Osteoblast (primary cell): Measurements from ENCODE around the gene BRF1. TPM values are rescaled to one million over a fixed set of nuclear protein-coding genes. Genes with fewer than 3 reads are reported as not detected.
A peak's percentile ranks its signal among the peaks of the same experiment; 100 is the strongest.

ENCODE experiments used
- DNase-seq: peaks from one replicate; pipeline ENCODE4 v3.0.0; 2011; ENCODE audit warnings: low spot score, mixed read lengths; ENCODE audit not compliant: insufficient read length; ENCODE audit errors: missing footprints
- H2AFZ ChIP-seq: 2 replicates; pipeline ENCODE4 v1.6.0; 2011; ENCODE audit warnings: mild to moderate bottlenecking, low read length
- H3K27ac ChIP-seq: 2 replicates; pipeline ENCODE4 v1.5.1; 2011; ENCODE audit warnings: mild to moderate bottlenecking, low read depth, low read length, moderate library complexity
- H3K27me3 ChIP-seq: 2 replicates; pipeline ENCODE4 v1.6.0; 2012; ENCODE audit warnings: mild to moderate bottlenecking, control low read depth, inconsistent platforms, low read length, moderate library complexity; ENCODE audit not compliant: insufficient read depth
- H3K36me3 ChIP-seq: 2 replicates; pipeline ENCODE4 v1.5.1; 2011; ENCODE audit warnings: mild to moderate bottlenecking, low read length, control low read depth, moderate library complexity; ENCODE audit not compliant: insufficient read depth
- H3K4me1 ChIP-seq: 2 replicates; pipeline ENCODE4 v1.5.1; 2011; ENCODE audit warnings: mild to moderate bottlenecking, low read length, control low read depth, moderate library complexity; ENCODE audit not compliant: insufficient read depth
- H3K4me2 ChIP-seq: 2 replicates; pipeline ENCODE4 v1.6.0; 2011; ENCODE audit warnings: mild to moderate bottlenecking, low read length; ENCODE audit not compliant: insufficient read depth
- H3K4me3 ChIP-seq: fragments of 200-600 bp; sonication (generic); 3 replicates; pipeline ENCODE4 v1.5.1; 2012; ENCODE audit warnings: mild to moderate bottlenecking, low read length, inconsistent platforms; ENCODE audit not compliant: insufficient read depth
- H3K79me2 ChIP-seq: 2 replicates; pipeline ENCODE4 v1.6.0; 2012; ENCODE audit warnings: mild to moderate bottlenecking, low read length, control low read depth, inconsistent platforms; ENCODE audit not compliant: insufficient read depth
- H3K9me3 ChIP-seq: 2 replicates; pipeline ENCODE4 v1.5.1; 2011; ENCODE audit warnings: low read depth, low read length, control low read depth
- H4K20me1 ChIP-seq: 2 replicates; pipeline ENCODE4 v1.6.0; 2012; ENCODE audit warnings: mild to moderate bottlenecking, low read length, control low read depth; ENCODE audit not compliant: insufficient read depth
- CTCF ChIP-seq: IDR thresholded peaks from 2 replicates; pipeline ENCODE4 v1.5.1; 2011; ENCODE audit warnings: mild to moderate bottlenecking, low read depth, low read length, moderate library complexity; ENCODE audit errors: extremely low read depth
- total RNA-seq: library from RNA; depleted of rRNA; stranded (reverse); fragments of >200 nt; gene quantifications from 2 replicates; pipeline ENCODE4 v1.2.3, GENCODE V29; 2012

The BRF1 gene
- total RNA-seq, 1 donor = 34.4 TPM

GRCh38 chr14:105200641-105201040, 100.2 kb downstream of the BRF1 start:
- no peak for DNase-seq
- H3K79me2 ChIP-seq = no peaks in the 10 kb centered on the region
- H3K9me3 ChIP-seq = no peaks in the 10 kb centered on the region
- no peak overlapping the region for H2AFZ ChIP-seq
- H4K20me1 ChIP-seq = no peaks in the 10 kb centered on the region
- H3K4me1 ChIP-seq = peaks cover 7% of the 10 kb centered on the region
- H3K4me3 ChIP-seq = no peak overlapping the region
- no peak overlapping the region for H3K4me2 ChIP-seq
- no peaks in the 10 kb centered on the region for H3K36me3 ChIP-seq
- no peak overlapping the region for H3K27ac ChIP-seq
- TF ChIP-seq CTCF = no peak
- H3K27me3 ChIP-seq = peaks cover 24% of the 10 kb centered on the region

- peaks cover 28% of the 10 kb centered on the region for H3K27me3 ChIP-seq
- no peak overlapping the region for H2AFZ ChIP-seq
- no peak overlapping the region for H3K4me3 ChIP-seq
- no peaks in the 10 kb centered on the region for H3K79me2 ChIP-seq
- no peak for DNase-seq
- no peak overlapping the region for H3K27ac ChIP-seq
- no peak overlapping the region for H3K4me2 ChIP-seq
- H3K36me3 ChIP-seq = no peaks in the 10 kb centered on the region
- no peaks in the 10 kb centered on the region for H4K20me1 ChIP-seq
- peak; percentile 7 for TF ChIP-seq CTCF
- no peaks in the 10 kb centered on the region for H3K9me3 ChIP-seq
- H3K4me1 ChIP-seq = peaks cover 7% of the 10 kb centered on the region
Observed at GRCh38 chr14:105200074-105200473, 100.7 kb downstream of the BRF1 start.

GRCh38 chr14:105199093-105199492, 101.7 kb downstream of the BRF1 start:
- Histone ChIP-seq H4K20me1 (no peaks in the 10 kb centered on the region), H3K27me3 (peaks cover 28% of the 10 kb centered on the region), H3K9me3 (no peaks in the 10 kb centered on the region), H2AFZ (peak overlapping the region; percentile 15), H3K4me1 (no peaks in the 10 kb centered on the region), H3K4me3 (no peak overlapping the region), H3K4me2 (no peak overlapping the region), H3K79me2 (no peaks in the 10 kb centered on the region), H3K27ac (no peak overlapping the region), H3K36me3 (no peaks in the 10 kb centered on the region)
- TF ChIP-seq CTCF = no peak
- DNase-seq = peak; percentile 98

GRCh38 chr14:105198588-105198987, 102.2 kb downstream of the BRF1 start:
- no peaks in the 10 kb centered on the region for H3K36me3 ChIP-seq
- peaks cover 24% of the 10 kb centered on the region for H3K27me3 ChIP-seq
- no peaks in the 10 kb centered on the region for H3K79me2 ChIP-seq
- no peaks in the 10 kb centered on the region for H3K4me1 ChIP-seq
- H4K20me1 ChIP-seq = no peaks in the 10 kb centered on the region
- no peak overlapping the region for H3K4me3 ChIP-seq
- H3K27ac ChIP-seq = no peak overlapping the region
- H2AFZ ChIP-seq = no peak overlapping the region
- DNase-seq = no peak
- no peak for TF ChIP-seq CTCF
- H3K4me2 ChIP-seq = no peak overlapping the region
- no peaks in the 10 kb centered on the region for H3K9me3 ChIP-seq
